ENCODE measurements around the gene DIDO1.

The DIDO1 gene

DNA sequence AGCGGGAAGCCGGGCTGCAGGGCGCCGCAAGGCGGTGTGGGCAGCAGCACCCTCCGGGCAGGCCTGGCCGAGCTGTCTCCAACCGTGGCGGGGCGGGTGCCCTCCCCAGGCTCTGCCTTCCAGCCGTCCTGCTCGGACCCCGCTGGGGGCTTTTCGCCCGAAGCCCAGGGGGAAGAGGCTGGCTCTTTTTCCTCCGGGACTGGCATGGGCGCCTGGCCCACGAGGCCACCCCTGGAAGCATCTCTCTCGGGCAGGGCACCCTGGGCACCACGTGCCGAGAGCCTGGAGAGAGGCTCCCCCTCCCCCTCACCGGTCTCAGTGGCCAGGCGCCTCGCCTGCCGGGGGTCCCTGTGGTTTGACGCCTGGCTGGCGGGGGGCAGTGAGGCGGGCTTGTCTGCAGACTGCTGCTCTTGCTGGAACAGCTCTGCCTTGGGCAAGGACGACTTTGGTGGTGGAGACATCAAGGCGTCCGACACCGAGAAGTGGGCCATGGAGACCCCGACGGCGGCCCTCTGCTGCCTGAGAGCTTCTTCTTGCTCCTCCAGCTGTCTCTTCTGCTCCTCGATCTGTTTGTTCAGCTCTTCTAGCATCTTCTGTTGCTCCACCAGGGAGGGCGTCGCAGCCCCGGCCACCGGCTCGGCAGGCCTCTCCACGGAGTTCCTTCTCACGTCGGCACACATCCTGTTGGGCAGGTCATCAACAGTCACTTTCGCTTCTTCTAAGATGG is 45.2 kb downstream of the DIDO1 start:
- peaks cover 33 to 54% of the 10 kb centered on the region in 2 experiments for H3K36me3 ChIP-seq (ENCODE audit: control insufficient read depth in 1 of 2, insufficient read depth in 2 of 2, low read depth in 1 of 2, low read length in 2 of 2)
- H4K8ac ChIP-seq (ENCODE audit: low read length): no peak overlapping the region
- no peak overlapping the region for H3K4me3 ChIP-seq (ENCODE audit: insufficient read depth in 1 of 2, low read depth in 1 of 2, low read length in 2 of 2)
- peak overlapping the region; percentile 14 for H2BK15ac ChIP-seq (ENCODE audit: low read depth, poor library complexity, severe bottlenecking)
- no peak overlapping the region for H2BK5ac ChIP-seq (ENCODE audit: low read depth, low read length, poor library complexity, severe bottlenecking)
- no peak overlapping the region for H3K4me2 ChIP-seq (ENCODE audit: low read length, poor library complexity, severe bottlenecking)
- no peak overlapping the region for H2AK5ac ChIP-seq (ENCODE audit: low read length, severe bottlenecking)
- H3K18ac ChIP-seq (ENCODE audit: low read depth in 1 of 2, low read length in 2 of 2): no peak overlapping the region
- H3K27me3 ChIP-seq (ENCODE audit: control insufficient read depth in 1 of 2, insufficient read depth in 1 of 2, low read length in 2 of 2): no peaks in the 10 kb centered on the region
- no peak for DNase-seq
- no peak overlapping the region for H3K23ac ChIP-seq (ENCODE audit: low read length in 2 of 2)
- no peak overlapping the region for H2BK12ac ChIP-seq (ENCODE audit: low read length in 2 of 2)
- H3K4ac ChIP-seq (ENCODE audit: low read depth in 1 of 2, low read length in 2 of 2): no peak overlapping the region
- H2BK120ac ChIP-seq (ENCODE audit: low read depth, low read length): no peak overlapping the region
- no peak overlapping the region for H3K14ac ChIP-seq (ENCODE audit: low read length in 2 of 2)
- no peak overlapping the region for H3K27ac ChIP-seq (ENCODE audit: low read length, poor library complexity, severe bottlenecking)
- H3K9me3 ChIP-seq (ENCODE audit: control insufficient read depth, low read length): no peaks in the 10 kb centered on the region
- WGBS: 95% methylated on average over 45 of the region's 45 CpGs
- no peak overlapping the region for H3K9ac ChIP-seq (ENCODE audit: low read length)
- H3K4me1 ChIP-seq (ENCODE audit: control insufficient read depth, insufficient read depth, low read depth, low read length): peaks cover 20% of the 10 kb centered on the region
- H2AFZ ChIP-seq (ENCODE audit: low read depth, low read length): no peak overlapping the region
- H3K79me1 ChIP-seq (replicated peaks; ENCODE audit: low read length, poor library complexity, severe bottlenecking): peaks cover 31% of the 10 kb centered on the region
- no peak overlapping the region for H4K91ac ChIP-seq (ENCODE audit: low read length)

- H2BK15ac ChIP-seq (ENCODE audit: low read depth, poor library complexity, severe bottlenecking): no peak overlapping the region
- H3K4me1 ChIP-seq (ENCODE audit: control insufficient read depth, insufficient read depth, low read depth, low read length): peaks cover 16% of the 10 kb centered on the region
- peaks cover 25 to 46% of the 10 kb centered on the region in 2 experiments for H3K36me3 ChIP-seq (ENCODE audit: control insufficient read depth in 1 of 2, insufficient read depth in 2 of 2, low read depth in 1 of 2, low read length in 2 of 2)
- no peak overlapping the region for H3K4me3 ChIP-seq (ENCODE audit: insufficient read depth in 1 of 2, low read depth in 1 of 2, low read length in 2 of 2)
- no peak overlapping the region for H4K8ac ChIP-seq (ENCODE audit: low read length)
- peaks cover 27% of the 10 kb centered on the region for H3K79me1 ChIP-seq (replicated peaks; ENCODE audit: low read length, poor library complexity, severe bottlenecking)
- no peak overlapping the region for H3K4ac ChIP-seq (ENCODE audit: low read depth in 1 of 2, low read length in 2 of 2)
- WGBS: 95% methylated on average over 37 of the region's 37 CpGs
- no peak overlapping the region for H2AFZ ChIP-seq (ENCODE audit: low read depth, low read length)
- H3K27me3 ChIP-seq (ENCODE audit: control insufficient read depth in 1 of 2, insufficient read depth in 1 of 2, low read length in 2 of 2): no peaks in the 10 kb centered on the region
- H2BK120ac ChIP-seq (ENCODE audit: low read depth, low read length): no peak overlapping the region
- no peak overlapping the region for H2BK5ac ChIP-seq (ENCODE audit: low read depth, low read length, poor library complexity, severe bottlenecking)
- H3K14ac ChIP-seq (ENCODE audit: low read length in 2 of 2): no peak overlapping the region
- H3K9ac ChIP-seq (ENCODE audit: low read length): no peak overlapping the region
- H3K27ac ChIP-seq (ENCODE audit: low read length, poor library complexity, severe bottlenecking): no peak overlapping the region
- no peak overlapping the region for H4K91ac ChIP-seq (ENCODE audit: low read length)
- no peak for DNase-seq
- H3K23ac ChIP-seq (ENCODE audit: low read length in 2 of 2): no peak overlapping the region
- no peak overlapping the region for H2BK12ac ChIP-seq (ENCODE audit: low read length in 2 of 2)
- no peak overlapping the region for H2AK5ac ChIP-seq (ENCODE audit: low read length, severe bottlenecking)
- no peak overlapping the region for H3K4me2 ChIP-seq (ENCODE audit: low read length, poor library complexity, severe bottlenecking)
- H3K9me3 ChIP-seq (ENCODE audit: control insufficient read depth, low read length): no peaks in the 10 kb centered on the region
- no peak overlapping the region for H3K18ac ChIP-seq (ENCODE audit: low read depth in 1 of 2, low read length in 2 of 2)
Measured at GRCh38 chr20:62880147-62880934, 46.0 kb downstream of the DIDO1 start.

GRCh38 chr20:62879275-62880146 is 46.8 kb downstream of the DIDO1 start:
- Histone ChIP-seq H3K18ac (ENCODE audit: low read depth in 1 of 2, low read length in 2 of 2) (no peak overlapping the region), H3K4me1 (ENCODE audit: control insufficient read depth, insufficient read depth, low read depth, low read length) (peaks cover 15% of the 10 kb centered on the region), H3K36me3 (ENCODE audit: control insufficient read depth in 1 of 2, insufficient read depth in 2 of 2, low read depth in 1 of 2, low read length in 2 of 2) (peaks cover 22 to 41% of the 10 kb centered on the region in 2 experiments), H2BK12ac (ENCODE audit: low read length in 2 of 2) (no peak overlapping the region), H2AFZ (ENCODE audit: low read depth, low read length) (no peak overlapping the region), H3K27ac (ENCODE audit: low read length, poor library complexity, severe bottlenecking) (no peak overlapping the region), H3K9me3 (ENCODE audit: control insufficient read depth, low read length) (no peaks in the 10 kb centered on the region), H2BK120ac (ENCODE audit: low read depth, low read length) (no peak overlapping the region), H3K27me3 (ENCODE audit: control insufficient read depth in 1 of 2, insufficient read depth in 1 of 2, low read length in 2 of 2) (no peaks in the 10 kb centered on the region), H3K9ac (ENCODE audit: low read length) (no peak overlapping the region), H3K4ac (ENCODE audit: low read depth in 1 of 2, low read length in 2 of 2) (no peak overlapping the region), H3K79me1 (replicated peaks; ENCODE audit: low read length, poor library complexity, severe bottlenecking) (peaks cover 24% of the 10 kb centered on the region), H3K23ac (ENCODE audit: low read length in 2 of 2) (no peak overlapping the region), H2BK5ac (ENCODE audit: low read depth, low read length, poor library complexity, severe bottlenecking) (no peak overlapping the region), H2BK15ac (ENCODE audit: low read depth, poor library complexity, severe bottlenecking) (no peak overlapping the region), H3K14ac (ENCODE audit: low read length in 2 of 2) (no peak overlapping the region), H4K8ac (ENCODE audit: low read length) (no peak overlapping the region), H2AK5ac (ENCODE audit: low read length, severe bottlenecking) (no peak overlapping the region), H4K91ac (ENCODE audit: low read length) (peak overlapping the region; percentile 21), H3K4me2 (ENCODE audit: low read length, poor library complexity, severe bottlenecking) (no peak overlapping the region), H3K4me3 (ENCODE audit: insufficient read depth in 1 of 2, low read depth in 1 of 2, low read length in 2 of 2) (no peak overlapping the region)
- no peak for DNase-seq
- WGBS: 84% methylated on average over 80 of the region's 80 CpGs
